SK-N-DZ (cell line): Measurements from ENCODE around the gene RBPJ.
"Not testable (repeated sequence)": the region's sequence is repeated elsewhere in the genome, so short reads cannot be mapped to it uniquely, and the experiment has no call there.

Experiments used
- DNase-seq: peaks from one replicate; pipeline ENCODE4 v3.0.0-alpha.2; 2015; ENCODE audit warnings: low spot score

Gene RBPJ

DNA sequence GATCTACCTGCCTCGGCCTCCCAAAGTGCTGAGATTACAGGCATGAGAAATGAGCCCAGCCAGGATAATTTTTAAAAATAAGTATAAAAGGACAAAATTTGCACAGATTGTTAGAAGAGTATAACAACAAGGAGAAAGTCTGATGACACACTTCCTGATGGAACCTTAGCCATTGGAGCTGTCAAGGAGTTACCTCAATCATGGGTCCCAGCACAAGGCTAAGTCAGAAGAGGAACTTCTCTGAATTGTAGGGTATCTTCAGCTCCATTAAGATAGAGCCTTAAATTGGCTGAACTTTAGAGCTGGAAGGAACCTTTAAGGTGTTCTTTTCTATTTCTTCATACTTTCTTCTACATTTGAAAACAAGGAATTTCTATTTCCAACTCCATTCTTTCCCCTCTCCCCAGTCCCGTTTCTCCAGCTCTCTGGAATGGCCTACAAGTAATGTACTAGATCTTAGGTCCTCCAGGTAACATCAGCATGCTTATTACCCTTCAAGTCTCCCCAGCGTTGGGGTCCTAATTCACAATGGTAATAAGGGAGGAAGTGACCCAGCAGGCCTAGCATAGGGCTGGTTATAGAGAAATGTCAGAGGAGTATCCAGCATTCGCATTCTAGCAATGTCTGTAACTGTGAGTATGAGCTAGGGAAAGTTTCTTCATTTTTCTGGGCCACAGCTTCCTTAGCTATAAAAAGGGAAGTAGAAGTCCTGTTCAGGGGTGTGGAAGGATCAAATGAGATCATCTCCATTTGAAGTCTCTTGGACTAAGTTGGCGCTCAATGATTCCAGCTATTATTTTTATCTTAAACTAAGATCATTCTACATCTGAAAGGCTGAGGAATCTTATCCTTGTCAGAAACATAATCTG, 18.5 kb upstream of the RBPJ start:
- DNase-seq, result no peak

DNA sequence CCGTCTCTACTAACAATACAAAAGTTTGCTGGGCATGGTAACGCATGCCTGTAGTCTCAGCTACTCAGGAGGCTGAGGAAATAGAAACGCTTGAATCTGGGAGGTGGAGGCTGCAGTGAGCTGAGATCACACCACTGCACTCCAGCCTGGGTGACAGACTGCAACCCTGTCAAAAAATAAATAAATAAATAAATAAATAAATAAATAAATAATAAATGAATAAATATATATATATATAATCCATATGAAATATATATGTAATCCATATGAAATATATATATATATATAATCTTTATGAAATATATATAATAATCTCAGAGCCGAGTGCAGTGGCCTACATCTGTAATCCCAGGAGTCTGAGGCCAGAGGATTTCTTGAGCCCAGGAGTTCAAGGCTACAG, 17.8 kb upstream of the RBPJ start:
- DNase-seq, result no peak

DNA sequence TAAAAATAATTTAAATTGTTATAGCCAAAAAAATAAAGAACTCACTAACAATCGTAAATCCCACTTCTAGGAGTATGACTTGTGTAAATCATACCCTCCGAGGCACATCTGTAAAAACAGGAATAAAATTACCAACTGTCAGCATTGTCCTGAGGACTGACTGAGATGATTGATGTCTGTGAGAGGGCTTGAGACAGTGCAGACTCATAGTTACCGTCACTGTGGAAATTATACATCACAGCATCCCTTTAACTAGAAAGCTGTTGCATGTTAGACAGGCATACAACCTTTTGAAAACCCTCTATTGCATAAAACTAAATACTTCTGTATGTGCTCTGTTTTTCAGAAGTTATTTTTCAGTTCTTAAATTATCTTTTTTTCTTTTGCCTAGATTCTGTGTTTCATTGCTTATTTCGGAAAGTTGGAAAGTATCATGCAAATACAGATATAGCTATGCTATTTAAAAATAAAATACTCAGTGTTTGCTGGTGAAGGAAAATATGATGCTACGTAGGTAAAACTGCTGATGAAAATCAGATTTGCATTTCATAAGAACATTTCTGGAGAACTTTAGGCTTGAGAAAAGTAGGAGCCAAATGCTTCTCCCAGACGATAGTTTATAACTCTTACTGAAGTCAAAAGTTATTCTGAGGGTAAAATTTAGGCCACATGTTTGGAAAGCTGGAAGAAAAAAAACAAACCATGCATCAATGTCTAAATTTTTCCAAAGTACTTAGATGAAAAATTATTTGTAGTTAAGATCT, 13.6 kb upstream of the RBPJ start:
- DNase-seq, result peak; percentile 52

DNA sequence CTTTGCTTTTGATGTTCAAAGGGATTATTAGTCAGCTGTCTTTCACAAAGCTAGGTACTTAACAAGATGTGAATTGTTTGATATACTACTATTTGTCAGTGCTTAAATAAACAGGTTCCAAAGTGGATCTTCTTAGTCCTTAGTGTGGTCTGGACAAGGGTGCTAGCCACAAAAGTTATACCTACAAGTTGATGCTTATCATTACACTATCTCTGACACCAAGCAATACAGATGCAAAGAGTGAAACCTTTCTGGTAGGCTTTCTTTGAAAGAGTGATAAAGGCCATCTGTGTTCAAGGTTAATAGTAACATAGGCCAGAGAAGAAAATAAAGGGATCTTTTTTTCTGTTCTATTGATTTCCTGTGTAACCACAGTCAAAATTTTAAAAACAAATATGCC, 12.2 kb upstream of the RBPJ start:
- no peak for DNase-seq

DNA sequence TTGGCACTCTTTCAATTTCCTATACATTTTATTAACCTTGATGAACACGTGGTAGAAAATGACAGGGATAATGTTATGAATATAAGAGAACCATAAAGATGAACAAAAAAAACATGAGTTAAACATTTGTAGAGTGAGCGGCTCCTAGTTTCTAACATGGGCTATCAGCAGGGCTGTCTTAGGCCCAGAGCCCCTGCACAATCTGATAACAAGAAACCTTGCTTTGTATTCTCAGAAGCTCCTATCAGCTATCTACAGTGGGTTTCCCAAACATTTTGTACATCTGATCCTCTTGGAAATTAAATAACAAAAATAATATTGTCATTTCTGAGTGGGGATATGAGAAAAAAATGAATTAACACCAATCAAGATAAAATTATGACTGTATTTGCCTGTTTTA, 10.6 kb upstream of the RBPJ start:
- no peak for DNase-seq

DNA sequence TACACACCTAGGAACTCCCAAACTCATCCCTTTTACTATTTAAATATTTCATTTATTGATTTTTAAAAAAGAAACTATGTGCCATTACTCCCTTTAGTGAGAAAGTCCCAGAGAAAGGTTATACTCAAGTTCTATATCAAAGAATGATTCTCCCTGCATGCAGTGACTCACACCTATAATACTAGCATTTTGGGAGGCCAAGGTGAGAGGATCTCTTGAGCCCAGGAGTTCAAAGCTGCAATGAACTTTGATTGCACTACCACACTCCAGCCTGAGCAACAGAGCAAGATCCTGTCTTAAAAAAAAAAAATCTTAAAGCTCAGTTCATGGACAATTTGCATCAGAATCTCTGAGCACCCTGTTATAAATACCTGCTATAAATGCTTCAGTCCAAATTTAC, 9.2 kb upstream of the RBPJ start:
- no peak for DNase-seq

DNA sequence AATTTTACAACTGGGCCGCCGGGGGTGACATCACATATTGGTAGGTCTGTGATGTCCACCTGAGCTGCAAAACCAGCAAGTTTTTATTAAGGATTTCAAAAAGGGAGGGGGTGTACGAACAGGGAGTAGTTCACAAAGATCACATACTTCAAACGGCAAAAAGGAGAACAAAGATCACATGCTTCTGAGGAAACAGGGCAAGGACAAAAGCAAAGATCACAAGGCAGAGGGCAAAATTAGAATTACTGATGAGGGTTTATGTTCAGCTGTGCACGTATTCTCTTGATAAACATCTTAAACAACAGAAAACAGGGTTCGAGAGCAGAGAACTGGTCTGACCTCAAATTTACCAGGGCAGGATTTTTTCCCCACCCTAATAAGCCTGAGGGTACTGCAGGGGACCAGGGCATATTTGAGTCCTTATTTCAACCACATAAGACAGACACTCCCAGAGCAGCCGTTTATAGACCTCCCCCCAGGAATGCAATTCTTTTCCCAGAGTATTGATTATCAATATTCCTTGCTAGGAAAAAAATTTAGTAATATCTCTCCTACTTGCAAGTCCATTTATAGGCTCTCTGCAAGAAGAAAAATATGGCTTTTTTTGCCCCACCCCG, 5.4 kb upstream of the RBPJ start:
- not testable (repeated sequence) for DNase-seq

DNA sequence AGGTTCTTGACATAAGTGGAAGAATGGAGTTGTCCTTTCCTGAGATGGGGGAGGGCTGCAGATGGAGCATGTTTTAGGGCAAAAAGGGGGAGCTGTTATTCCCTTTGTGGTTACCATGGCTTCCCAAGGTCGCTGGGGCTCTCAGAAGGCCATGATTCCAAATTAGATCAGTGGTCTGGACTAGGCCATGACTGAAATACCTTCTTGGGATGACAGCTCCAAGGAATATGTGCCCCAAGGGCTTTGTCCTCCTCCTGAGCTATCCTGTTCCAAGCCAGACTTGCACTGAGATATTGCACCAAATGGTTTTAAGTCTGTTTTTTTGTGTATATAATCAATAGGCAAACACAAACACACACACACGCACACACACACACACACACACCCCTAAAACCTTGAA, 3.0 kb upstream of the RBPJ start:
- no peak for DNase-seq

DNA sequence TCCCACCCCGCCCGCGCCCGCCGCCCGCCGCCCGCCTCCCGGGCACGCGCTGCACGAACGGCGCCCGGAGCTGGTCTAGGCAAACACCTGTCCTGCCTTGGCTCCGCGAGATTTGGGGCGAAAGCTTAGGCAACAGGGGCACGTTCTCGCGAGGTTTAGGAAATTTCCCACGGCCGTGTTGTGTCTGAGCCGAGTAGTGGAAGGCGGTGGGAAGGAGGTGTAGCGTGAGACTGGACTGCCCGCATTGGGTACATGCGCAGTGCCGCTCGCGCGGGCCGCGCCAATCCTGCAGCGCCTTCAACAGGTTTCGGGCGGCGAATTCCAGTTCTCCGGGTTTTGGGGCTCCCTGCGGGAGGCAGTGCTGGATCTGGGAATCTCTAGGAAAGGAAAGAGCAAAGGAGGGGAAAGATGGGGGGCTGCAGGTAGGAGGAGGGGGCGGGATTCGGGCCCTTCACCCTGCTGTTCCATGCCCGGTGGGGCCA, 1.3 kb upstream of the RBPJ start:
- DNase-seq, result peak; percentile 99

DNA sequence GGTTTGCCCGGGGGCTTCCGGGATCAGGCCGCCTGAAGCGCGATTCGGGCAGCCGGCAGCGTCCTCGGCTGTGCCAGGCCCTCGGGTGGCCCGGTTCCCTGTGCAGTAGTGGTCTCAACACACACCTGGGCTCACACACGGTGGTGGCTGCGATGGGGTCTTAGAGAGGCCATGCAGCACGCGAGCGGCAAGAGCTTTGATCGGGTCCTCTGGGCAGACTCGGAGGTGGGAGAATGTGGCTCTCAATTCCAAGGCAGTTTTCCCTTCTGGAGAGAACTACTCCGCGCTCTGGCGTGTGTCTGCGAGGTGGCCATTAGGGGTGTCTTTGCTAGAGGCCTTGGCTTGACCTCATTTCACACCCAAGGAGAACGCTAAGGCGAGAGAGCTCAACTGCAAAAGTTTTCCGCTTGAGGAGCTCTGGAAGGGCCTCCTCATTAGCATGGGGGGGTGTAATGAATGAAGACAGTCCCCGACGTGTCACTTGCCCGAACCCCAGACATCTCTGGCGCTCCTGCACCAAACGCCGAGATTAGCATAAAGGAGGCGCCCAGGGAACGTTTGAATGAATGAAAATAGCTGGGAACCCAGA, 771 bp upstream of the RBPJ start:
- DNase-seq, result no peak

DNA sequence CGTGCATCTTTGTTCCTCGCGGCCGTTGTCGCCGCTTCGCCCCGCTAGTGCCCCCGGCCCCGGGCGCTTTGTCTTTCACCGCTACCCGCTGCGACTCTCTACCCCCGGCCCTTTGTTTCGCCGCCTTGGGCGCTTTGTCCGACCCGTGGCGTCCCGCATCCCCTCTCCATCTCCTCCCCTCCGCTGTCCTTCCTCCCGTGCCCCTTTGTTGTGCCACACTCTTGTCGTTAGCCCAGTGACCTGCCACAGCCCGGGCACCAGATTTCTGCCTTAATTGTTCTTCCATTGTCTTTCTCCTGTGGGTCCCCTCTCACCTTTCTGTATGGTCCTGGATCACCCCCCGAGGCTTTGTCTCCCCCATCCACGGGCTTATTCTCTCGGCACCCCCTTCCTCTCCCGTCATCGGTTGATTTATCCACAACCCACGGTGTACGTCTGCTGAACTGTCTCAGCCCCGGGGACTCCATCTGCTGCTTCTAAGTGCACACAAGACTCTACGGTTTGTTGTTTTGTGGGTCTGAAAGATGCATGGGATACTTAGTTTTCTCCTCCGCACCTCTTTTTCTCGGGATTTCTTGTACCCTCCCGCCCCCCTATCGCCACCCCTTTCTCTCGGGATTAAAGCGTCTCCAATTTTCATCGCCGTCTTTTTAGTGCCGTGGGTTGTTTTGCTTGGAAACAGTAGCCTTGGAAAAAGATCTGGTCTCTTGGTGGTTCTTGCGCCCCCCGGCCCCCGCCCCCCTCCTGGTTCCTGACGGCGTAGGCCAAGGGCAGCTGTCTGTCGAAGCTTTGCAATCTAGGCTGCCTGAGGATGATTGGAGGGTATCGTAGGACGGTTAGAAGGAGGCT, 783 bp downstream of the RBPJ start:
- DNase-seq, result peak; percentile 26

DNA sequence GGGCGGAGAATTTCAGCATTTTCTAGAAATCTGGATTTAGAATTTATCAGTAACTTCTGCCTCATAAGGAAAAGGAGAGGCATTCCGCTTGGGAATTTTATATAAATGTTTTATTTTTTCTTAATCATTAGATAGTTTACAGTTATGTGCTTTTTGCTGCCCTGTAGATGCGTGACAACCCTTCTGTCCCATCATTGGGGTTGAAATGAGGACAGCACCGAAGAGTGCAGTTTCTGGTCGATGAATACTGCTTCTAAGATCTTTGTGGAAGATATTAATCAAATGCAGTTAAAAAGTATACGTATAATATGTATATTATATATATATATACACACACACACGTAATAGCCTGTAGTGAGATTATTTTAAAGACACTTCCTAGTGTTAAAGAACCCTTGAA, 1.5 kb downstream of the RBPJ start:
- no peak for DNase-seq

DNA sequence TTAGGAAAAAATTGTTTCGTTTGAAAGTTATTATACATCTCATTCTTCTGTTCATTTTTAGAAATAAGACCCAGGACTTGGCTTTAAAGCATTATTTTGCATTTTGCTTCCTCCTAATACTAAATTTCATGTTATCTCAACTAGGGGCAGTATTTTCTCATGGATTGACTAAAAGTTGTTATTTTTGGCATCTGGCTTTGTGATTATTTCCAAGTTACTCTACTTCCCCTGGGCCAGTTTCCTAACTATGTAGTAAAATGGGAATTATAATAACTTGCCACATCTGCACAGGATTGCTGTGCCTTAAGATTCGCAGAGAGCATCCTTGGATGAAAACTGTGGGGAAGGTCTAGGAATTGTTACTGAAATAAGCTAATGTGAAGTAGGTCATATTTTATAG, 3.0 kb downstream of the RBPJ start:
- no peak for DNase-seq

DNA sequence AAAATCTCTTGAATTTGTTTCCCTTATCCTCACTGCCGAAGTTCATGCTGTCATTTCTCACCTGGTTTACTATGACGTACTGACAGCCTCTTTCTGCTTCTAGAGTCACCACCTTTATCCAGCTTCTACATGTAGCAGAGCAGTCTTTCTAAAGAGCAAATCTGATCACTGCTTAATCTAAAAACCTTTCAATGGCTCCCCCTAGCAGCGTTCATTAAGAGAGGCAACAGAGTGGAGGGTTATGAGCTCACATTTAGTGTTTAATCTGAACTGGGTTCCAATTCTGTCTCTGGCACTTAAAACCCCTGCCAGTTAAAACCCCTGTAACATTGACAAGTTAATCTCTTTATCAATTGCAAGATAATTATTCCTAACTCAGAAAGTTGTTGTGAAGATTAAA, 4.4 kb downstream of the RBPJ start:
- DNase-seq, result no peak

DNA sequence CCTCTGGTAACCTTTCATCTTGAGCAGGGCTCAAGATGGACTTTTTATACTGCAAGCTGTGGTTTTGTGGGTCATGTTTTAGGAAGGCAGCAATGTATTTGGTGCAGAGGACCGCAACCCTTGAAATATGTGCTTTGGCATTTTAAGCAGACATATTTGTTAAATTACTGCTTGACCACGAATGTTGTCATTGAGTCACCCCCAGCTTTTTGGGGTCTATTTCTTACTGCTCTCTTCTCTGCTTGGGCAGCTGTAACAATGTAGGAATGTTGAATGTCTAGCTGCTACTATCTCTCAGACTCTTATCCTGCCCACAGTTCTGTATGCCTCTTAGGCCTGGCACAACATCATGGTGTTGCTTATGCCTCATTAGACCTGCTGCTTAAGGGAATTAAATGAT, 6.0 kb downstream of the RBPJ start:
- DNase-seq, result no peak

DNA sequence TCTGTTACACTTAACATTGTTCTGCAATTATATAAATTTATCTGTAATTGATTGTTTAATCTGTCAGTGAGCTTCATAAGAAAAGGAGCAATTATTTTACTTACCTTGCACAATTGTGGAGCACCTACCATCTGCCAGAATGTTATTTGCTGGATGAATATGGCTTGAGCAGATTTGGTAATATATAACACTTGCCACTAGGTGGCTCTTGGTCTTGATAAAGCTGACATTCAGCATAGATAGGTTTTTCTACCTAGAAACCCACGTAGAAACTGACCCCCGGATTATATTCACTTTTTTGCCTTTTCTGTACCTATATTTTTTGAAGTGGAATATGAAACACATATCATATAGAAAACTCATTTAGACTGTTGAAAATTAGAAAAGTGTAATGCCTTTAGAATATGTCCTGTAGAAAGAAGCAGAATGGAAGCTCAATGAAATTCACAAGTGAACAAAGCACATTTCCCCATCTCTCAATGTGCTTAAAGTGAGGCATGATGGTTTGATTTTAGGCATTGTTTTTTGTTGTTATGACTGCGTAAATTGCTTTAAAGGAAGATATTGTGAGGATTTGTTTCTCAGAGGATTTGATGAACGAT, 9.5 kb downstream of the RBPJ start:
- DNase-seq, result peak; percentile 61

DNA sequence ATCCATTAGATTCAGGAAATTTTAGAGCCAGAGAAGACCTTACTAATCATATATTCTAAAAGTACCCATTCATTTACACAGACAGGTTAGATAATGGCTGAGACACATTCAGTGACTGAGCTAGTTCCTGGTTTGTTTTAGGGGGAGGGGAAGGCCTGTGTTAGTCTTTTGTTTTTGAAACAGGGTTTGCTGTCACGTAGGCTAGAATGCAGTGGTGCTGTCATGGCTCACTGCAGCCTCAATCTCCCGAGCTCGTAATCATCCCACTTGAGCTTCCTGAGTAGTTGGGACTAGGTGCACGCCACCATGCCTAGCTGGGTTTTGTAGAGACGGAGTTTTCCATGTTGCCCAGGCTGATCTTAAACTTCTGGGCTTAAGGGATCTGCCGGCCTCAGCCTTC, 10.1 kb downstream of the RBPJ start:
- DNase-seq, result no peak

DNA sequence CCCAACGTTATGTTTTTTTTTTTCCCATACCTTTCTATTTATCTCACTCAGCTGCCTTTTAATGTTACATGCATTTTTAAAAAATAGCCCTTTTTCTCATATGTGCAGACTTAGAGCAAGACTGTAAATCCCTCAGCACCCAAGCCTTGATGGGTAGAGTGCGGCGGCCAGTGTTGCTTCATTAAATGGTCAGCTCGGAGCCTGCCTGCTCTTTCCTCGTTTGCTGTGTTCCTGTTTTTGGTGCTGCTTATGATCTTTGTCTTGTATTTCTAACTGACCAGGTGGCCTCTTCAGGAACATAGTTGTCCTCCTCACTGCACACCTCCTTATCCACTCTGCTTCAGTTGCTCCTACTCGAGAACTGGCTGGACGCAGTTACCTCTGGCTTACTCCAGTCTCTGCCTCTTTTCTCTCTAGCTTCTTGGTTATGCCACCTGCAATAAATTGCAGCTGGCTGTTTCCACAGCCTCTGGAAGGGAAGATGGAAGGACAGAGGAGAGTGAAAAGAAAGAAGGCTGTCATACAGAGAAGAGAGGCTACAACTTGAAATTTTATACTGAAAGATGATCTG, 10.7 kb downstream of the RBPJ start:
- no peak for DNase-seq

DNA sequence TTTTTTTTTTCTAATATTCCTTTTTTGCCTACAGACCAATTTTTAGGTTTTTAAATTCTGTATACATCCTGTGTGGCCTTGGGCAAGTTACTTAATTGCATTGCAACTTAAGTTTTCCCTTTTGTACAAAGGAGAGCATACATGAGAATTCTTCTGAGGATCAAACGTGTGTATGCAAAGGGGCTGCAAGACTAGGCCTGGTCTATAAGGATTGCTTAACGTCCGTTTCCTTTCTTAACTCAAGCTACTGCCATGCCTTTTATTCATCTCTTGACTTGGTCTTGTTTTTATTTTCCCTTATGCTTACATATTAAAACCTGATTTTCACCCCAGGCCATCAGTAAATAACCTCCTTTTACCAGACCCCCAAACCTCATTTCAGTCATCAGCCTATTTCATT, 13.6 kb downstream of the RBPJ start:
- no peak for DNase-seq

DNA sequence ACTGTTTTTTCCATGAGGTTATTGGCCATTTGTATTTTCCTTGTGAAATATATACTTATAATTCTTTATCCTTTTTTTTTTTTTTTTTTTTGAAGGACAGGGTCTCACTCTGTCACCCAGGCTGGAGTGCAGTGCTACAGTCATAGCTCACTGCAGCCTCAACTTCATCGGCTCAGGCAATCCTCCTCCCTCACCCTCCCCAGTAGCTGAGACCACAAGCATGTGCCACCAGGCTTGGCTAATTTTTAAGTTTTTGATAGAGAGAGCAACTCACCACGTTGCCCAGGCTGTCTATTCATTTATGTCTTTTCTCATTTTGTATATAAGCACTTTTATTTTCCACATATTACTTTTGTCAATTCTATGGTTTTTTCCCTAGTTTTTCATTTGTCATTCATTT, 16.8 kb downstream of the RBPJ start:
- DNase-seq, result no peak
